ENCODE measurements around the gene TENM4.

Gene TENM4

GRCh38 chr11:78783846-78784245, 657.0 kb downstream of the TENM4 start:
- H3K36me3 Mint-ChIP-seq (ENCODE audit: low read depth) = peaks cover 76% of the 10 kb centered on the region
- H3K27me3 Mint-ChIP-seq (ENCODE audit: low read depth, poor library complexity) = peaks cover 6% of the 10 kb centered on the region
- no peaks in the 10 kb centered on the region for H3K9me3 Mint-ChIP-seq
- TF ChIP-seq, protein P1, sequence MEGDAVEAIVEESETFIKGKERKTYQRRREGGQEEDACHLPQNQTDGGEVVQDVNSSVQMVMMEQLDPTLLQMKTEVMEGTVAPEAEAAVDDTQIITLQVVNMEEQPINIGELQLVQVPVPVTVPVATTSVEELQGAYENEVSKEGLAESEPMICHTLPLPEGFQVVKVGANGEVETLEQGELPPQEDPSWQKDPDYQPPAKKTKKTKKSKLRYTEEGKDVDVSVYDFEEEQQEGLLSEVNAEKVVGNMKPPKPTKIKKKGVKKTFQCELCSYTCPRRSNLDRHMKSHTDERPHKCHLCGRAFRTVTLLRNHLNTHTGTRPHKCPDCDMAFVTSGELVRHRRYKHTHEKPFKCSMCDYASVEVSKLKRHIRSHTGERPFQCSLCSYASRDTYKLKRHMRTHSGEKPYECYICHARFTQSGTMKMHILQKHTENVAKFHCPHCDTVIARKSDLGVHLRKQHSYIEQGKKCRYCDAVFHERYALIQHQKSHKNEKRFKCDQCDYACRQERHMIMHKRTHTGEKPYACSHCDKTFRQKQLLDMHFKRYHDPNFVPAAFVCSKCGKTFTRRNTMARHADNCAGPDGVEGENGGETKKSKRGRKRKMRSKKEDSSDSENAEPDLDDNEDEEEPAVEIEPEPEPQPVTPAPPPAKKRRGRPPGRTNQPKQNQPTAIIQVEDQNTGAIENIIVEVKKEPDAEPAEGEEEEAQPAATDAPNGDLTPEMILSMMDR (IDR thresholded peaks at IDR 0.05) = no peak
- H3K27ac Mint-ChIP-seq = peak overlapping the region; percentile 99
- peak overlapping the region; percentile 30 for H3K4me3 Mint-ChIP-seq
- peaks cover 60% of the 10 kb centered on the region for H3K4me1 Mint-ChIP-seq
- DNase-seq = no peak

DNA sequence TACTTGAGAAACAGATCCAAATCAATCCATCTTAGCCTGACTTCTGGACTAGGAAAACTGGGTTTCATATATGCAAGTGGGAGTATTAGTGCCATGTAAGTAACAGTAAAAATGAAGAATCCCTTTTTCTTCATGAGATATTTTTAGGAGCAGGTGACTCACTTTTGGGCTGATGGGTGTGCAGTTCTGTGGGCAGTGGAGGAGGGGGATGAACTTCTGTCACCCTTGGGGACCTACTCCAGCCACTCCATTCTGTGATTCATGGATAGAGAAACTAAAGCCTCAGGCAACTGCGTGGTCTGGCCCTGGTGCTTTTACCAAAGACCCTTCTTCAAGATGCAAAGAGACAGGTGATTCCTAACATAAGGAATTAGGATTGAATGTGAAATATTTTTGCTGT, 657.5 kb downstream of the TENM4 start:
- peaks cover 6% of the 10 kb centered on the region for H3K27me3 Mint-ChIP-seq (ENCODE audit: low read depth, poor library complexity)
- TF ChIP-seq, protein P1 (IDR thresholded peaks at IDR 0.05) = no peak
- peaks cover 79% of the 10 kb centered on the region for H3K36me3 Mint-ChIP-seq (ENCODE audit: low read depth)
- H3K4me3 Mint-ChIP-seq = no peak overlapping the region
- no peaks in the 10 kb centered on the region for H3K9me3 Mint-ChIP-seq
- no peak overlapping the region for H3K27ac Mint-ChIP-seq
- peaks cover 57% of the 10 kb centered on the region for H3K4me1 Mint-ChIP-seq
- DNase-seq = no peak

GRCh38 chr11:78782725-78783124, 658.1 kb downstream of the TENM4 start:
- Mint-ChIP-seq H3K4me3 (no peak overlapping the region), H3K27ac (no peak overlapping the region), H3K9me3 (no peaks in the 10 kb centered on the region), H3K4me1 (peaks cover 51% of the 10 kb centered on the region), H3K36me3 (ENCODE audit: low read depth) (peaks cover 83% of the 10 kb centered on the region), H3K27me3 (ENCODE audit: low read depth, poor library complexity) (peaks cover 6% of the 10 kb centered on the region)
- TF ChIP-seq, protein P1 (IDR thresholded peaks at IDR 0.05) = no peak
- DNase-seq = no peak

DNA sequence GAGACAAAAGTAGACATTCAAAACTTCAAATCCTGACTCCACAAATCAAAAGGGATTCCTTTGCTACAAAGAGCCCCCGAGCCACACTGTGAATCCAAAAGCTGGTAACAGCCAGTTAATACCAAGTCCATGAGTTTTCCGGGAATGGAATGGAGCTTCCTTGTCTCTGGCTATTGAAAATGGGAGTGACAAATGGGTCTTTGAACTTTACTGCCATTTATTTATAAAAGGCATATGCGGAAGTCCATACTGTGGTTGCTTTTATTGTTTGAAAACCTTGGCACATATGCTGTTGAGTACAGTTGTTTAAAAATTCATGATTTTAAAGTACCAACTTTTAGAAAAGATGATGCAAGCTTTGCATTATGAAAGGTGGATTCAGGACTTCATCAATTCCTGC, 659.9 kb downstream of the TENM4 start:
- no peak for DNase-seq
- Mint-ChIP-seq H3K27me3 (ENCODE audit: low read depth, poor library complexity) (peaks cover 2% of the 10 kb centered on the region), H3K4me3 (no peak overlapping the region), H3K27ac (no peak overlapping the region), H3K4me1 (peaks cover 33% of the 10 kb centered on the region), H3K36me3 (ENCODE audit: low read depth) (peaks cover 91% of the 10 kb centered on the region), H3K9me3 (no peaks in the 10 kb centered on the region)
- TF ChIP-seq, protein P1 (IDR thresholded peaks at IDR 0.05) = no peak

DNA sequence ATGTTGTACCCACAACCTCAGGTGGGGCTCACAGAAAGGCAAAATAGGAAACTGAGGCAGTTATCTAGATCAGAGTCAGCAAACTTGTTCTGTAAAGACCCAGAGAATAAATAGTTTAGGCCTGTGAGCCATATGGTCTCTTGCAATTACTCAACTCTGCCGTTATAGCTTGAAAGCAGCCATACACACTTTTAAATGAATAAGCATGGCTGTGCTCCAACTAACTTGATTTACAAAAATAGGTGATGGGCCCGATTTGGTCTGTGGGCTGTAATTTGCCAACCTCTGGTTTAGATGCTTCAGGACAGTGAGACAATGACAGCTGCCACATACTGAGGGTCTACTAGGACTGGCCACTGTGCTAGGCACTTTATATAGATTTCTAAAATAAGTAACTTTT, 667.3 kb downstream of the TENM4 start:
- TF ChIP-seq, protein P1 (IDR thresholded peaks at IDR 0.05) = no peak
- peaks cover 86% of the 10 kb centered on the region for H3K36me3 Mint-ChIP-seq (ENCODE audit: low read depth)
- DNase-seq = no peak
- H3K4me1 Mint-ChIP-seq = no peaks in the 10 kb centered on the region
- H3K9me3 Mint-ChIP-seq = no peaks in the 10 kb centered on the region
- H3K27ac Mint-ChIP-seq = no peak overlapping the region
- H3K4me3 Mint-ChIP-seq = no peak overlapping the region
- H3K27me3 Mint-ChIP-seq (ENCODE audit: low read depth, poor library complexity) = no peaks in the 10 kb centered on the region

DNA sequence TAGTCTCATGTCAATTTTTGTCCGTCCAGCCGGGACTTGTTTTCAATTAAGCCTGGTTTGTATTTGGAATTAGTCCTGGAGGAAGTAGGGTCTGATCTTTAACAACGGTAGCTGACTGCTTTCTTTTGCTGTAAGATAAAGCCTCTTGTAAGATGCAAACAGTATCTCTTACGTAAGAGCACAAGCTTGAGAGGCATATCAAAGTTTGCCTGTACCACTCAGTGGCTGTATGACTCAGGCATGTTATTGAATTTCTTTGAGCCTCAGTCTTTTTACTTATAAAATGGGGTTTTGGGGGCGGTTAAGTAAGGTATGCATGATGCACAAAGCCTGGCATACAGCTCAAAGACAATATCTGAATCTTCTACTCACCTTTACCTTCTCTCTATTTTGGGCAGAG, 667.8 kb downstream of the TENM4 start:
- no peak for DNase-seq
- Mint-ChIP-seq H3K4me1 (no peaks in the 10 kb centered on the region), H3K36me3 (ENCODE audit: low read depth) (peaks cover 86% of the 10 kb centered on the region), H3K4me3 (no peak overlapping the region), H3K9me3 (no peaks in the 10 kb centered on the region), H3K27me3 (ENCODE audit: low read depth, poor library complexity) (no peaks in the 10 kb centered on the region), H3K27ac (no peak overlapping the region)
- TF ChIP-seq, protein P1 (IDR thresholded peaks at IDR 0.05) = no peak

Data from nephron progenitor cell (in vitro differentiated cells).